8988T (cell line): ENCODE results near the gene MET.

Experiments
- DNase-seq: peaks from one replicate; pipeline ENCODE4 v3.0.0; 2011

Gene MET

DNA sequence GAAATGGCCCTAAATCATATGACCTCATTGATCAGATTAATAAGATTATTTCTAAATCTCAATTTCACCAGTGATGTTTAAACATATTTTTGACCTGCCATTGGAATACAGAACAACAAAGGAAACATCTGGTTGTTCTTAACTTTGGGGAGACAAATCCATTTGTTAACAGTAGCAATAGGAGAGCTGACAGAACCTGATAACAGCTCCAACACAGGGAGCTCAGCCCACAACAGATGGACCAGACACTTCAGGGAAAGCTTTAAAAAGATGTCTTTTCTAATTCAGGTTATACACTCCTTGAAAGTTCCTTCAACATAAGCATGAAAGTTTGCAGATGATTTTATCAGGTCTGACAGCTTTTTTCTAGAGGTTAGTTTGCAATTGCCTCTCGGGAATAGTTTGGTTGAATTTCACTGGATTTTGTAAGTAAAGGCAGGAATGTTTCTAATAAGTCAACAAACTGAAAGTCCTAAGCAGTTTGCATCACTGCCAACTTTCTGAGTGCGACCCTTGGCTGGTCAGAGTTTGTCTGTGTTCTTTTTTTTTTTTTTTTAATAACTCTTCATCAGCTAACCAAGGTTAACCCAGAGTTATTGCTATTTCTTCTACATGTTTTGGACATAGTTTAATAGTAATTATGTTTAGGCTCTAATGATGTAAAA is 6.5 kb upstream of the MET start:
- no peak for DNase-seq

DNA sequence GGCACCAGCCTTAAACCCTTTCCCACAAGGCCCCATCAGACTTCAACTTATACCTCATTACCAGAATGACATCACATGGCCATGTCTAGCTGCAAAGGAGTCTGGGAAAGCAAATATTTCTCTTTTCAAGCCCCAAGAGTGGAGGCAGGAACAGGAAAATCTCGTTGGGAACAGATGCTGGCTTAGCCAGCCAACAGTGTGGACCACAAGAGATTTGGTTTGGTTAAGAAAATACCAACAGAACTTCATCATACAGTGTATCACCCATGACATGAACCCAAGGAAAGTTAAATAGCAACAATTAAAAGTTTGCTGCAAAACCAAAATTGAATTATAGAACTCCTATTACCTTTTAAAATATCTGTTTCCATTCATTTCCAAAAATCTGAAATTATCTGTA is 2.2 kb upstream of the MET start:
- no peak for DNase-seq

DNA sequence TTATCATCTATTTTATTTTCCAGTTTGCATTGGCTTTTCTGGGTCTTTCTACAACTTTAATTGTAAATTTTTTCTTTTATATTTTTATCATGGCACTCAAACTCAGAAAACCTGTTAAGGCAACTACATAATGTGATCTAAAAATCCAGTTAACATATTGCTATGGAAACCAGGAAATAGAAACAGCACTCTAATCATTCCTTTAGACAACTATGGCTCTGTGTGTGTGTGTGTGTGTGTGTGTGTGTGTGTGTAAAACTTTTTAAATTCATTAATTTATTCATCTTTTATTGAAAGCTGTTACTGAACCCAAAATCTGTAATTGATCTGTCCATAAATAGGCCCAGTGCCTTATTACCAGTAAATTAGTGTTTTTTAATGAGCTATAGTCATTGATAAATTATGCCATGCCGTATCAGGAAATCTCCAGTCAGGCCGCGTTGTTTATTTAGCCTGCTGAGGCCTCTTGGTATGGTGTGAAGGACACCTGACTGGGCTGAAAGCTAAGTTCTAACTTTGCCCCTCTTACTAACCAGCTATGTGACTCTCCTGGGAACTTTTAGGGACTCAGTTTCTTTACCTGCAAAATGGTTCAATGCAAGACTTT is 1.5 kb upstream of the MET start:
- DNase-seq: no peak

GRCh38 chr7:116671111-116671510 is 885 bp upstream of the MET start:
- no peak for DNase-seq

DNA sequence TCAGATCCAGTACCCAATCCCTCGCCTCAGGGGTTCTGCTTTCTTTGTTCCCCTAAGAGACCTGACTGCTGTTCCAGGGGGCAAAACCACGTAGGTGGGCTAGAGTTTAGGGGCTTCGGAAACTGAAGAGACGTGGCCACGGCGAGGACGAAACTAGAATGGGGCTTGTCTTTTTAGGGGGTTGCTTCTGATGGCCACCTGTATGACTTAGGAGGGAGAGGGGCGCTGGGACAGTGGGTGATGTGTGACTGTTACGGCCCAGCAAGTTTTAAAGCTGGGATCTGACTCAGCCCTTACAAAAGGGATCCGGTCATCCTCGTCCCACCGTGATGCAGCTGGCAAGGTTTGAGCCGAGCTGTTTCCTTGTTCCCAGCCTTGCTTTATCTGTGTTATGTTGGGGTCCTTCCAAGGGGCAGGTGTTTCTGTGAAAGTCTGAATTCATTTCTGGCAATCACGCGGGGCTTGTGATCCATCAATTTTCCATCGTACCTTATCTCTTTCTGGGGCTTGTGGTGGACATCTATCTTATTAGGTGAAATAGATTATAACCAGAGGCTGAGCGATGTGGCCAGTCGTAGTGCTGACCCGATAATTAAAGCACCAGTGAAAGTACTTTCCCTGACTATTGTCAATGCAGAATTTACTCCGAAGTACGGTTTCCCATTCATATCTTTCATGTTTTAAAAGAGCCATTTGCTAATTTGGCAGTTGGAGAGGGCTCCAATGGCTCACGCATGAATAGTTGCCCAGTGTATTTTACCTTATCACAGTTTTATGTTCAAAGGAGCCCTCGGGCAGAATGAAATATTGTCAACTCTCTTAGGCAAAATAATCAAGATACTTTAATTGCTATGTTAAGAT is 830 bp downstream of the MET start:
- DNase-seq: no peak

GRCh38 chr7:116673457-116673865 is 1.5 kb downstream of the MET start:
- no peak for DNase-seq

GRCh38 chr7:116674508-116675173 is 2.6 kb downstream of the MET start:
- DNase-seq: no peak

DNA sequence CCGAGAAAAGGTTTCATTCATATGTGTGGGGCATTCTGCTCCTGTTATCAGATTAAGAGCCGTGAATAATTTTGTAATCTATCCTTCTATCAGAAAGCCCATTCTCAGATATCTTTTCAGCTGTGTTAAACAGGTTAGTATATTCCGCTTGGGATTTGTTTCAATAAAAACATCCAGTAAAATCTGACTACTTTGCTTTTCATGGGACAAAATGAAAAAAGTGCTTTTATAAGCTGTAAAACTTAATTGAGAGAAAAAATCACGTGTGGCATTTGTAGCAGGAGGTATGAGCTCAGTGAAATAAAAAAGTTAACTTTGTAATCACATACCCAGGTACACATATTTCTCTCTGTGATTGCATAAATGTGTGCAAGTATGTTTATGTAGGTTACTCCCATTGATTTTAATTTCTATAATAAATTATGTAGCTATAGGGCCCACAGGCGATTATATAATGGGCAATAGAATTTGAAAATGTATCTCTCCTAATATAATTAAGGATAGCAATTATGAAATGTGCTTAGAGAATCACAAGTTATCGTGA is 3.9 kb downstream of the MET start:
- DNase-seq: no peak

DNA sequence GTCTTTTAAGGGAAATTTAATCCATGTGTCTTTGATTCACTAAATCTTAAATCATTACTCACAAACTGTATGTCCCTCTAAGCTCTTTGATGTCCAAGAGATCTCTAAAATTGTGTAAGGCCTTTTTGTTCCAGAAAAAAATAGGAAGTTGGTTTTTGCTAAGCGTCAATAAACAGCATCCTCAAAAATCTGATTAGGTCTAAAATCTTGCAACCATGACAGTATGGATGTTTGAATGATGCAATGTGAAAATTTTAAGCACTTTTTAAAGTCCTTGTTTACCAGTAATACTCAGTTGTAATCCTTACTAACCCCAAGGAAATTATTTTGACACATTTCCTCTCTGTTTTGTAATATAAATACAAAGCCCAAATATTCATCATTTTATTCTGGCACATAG is 6.8 kb downstream of the MET start:
- no peak for DNase-seq

DNA sequence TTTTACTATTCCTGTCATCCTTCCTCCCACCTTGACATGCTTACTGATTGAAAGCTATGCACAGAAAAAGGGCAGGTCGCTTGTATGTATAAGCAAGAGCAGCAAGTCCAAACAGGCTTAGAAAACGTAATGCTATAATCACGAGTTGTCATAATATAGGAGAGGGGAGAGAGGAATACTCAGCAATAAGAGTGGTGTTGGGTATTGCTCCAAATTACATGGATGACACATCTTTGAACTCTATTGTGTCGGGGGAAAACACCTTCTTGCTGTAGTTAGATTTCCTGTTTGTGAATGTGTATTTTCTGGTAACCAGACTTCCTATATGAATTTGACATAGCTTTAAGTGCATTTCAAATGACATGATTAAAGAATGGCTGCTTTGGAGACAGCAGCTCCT is 7.5 kb downstream of the MET start:
- no peak for DNase-seq

DNA sequence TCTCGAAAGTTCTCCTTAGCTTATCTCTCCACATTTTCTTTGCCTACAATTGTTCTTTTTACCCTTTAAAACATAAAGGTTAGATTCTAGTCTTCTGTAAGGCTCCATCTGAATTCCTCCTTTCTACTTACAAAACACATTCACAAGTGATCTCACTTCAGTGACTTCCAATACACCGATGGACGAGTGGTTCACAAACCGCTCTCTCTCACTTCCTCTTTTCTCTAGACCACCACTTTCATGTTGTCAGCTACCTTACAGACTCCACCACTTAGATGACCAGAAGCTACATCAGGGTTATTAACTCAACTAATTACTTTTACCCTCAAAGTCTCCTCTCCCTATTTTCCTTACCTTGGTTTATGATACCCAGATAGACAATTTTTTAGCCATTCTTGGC is 11.8 kb downstream of the MET start:
- DNase-seq: no peak

DNA sequence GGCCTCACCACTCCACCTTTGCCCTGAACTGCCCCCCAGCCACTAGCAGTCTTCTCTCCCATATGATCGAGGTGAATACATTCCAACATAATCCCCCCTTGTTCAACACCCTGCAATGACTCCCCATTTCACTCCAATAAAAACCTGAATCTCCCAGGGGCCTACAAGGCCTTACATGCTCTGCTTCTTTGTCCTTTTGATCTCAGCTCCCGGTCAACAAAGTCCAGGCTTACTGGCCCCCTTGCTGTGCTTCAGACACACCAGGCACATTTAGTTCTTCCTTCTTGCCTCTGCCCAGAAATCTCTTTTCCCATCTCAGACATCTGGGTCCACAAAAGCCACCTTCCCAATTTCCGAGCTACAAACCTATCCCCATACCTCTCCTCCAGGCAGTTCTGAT is 14.0 kb downstream of the MET start:
- no peak for DNase-seq

DNA sequence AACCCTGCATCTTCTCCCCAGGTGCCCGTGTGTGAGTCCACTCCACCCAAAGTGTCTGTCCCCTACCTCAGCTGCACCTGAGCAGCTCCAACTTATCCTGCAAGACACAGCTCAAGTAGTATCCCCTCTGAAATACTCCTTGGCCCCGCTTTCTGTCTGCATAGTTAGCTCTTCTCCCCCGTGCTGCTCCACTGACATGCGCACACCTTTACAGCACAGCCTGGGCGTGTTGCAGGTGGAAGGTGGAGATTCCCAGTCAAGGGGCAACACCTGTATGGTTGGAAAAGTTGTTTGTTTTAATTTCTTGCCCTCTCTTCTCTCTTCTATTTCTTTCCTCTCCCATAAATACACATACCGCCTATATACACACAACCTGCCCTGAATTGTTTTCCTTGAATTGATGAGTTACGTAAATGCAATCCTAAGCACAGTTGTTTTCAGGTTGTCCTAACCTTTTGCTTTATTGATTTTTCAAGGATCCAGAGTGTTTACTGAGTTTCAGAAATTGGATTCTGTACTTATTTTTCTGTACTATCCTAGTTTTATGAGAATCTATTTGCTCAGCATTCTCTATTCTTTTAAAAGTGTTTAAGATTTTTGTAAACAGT is 14.9 kb downstream of the MET start:
- no peak for DNase-seq

DNA sequence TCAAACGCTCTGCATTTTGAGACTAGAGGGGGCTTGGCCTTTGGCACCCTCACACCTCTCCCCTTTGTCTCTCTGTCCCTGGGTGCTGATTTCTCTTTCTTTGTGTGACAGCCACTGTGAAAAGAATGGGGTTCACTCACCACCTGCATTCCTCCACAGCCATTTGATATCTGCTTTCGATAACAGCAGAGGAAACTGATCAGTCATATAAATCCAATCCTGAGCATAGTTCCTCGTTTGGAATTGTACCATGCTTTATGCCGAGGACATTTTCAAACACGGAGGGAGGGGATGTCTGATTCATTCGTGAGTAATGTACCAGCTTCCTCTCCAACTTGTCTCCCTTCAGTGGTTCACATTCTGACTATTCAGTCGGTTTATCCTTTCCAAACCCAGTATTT is 15.8 kb downstream of the MET start:
- no peak for DNase-seq

- no peak for DNase-seq
Observed at GRCh38 chr7:116689790-116690259, 17.8 kb downstream of the MET start.

GRCh38 chr7:116691664-116692063 is 19.7 kb downstream of the MET start:
- DNase-seq: no peak

- DNase-seq: no peak
Observed at GRCh38 chr7:116692401-116693308, 20.7 kb downstream of the MET start.

- no peak for DNase-seq
Observed at GRCh38 chr7:116696707-116697106, 24.7 kb downstream of the MET start.

DNA sequence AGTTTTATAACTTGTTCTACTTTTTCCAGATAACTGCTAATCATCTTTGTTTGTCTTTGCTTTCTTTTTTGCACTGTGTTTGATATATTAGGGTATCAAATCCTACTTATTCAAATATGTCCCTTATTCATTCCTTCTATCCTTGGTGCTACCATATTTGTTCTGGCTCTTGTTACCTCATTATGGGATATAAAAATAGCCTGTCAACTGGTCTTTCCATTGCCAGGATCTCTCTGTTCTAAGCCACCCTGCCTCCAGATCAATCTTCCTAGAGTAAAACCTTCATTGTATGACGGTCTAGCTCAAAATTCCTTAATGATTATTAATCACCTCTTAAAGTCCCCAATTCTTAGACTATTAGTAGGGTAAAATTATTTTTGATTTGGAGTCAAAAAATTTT is 25.2 kb downstream of the MET start:
- DNase-seq: no peak

- no peak for DNase-seq
Observed at GRCh38 chr7:116697761-116698160, 25.8 kb downstream of the MET start.

DNA sequence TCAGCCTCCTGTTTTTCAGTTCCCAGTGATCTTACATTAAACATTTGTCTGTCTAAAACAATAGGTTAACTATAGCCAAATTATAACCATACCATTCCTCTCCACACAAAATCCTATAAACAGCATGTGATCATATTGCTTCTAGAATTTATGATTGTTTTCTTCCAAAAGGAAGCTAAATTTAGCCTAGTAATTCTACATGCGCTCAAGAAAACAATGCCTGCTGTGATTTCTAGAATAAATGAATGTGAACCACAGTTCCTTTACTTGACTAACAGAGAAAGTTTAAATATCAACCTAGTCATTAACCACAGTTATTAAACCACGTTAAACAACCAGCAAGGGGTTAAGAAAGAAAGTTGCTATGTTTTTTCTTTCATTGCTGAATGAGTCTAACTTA is 26.4 kb downstream of the MET start:
- DNase-seq: no peak
